Fibroblast of skin of right biceps (primary cell): ENCODE measurements around the gene SORL1.
"Not testable (repeated sequence)": the region's sequence is repeated elsewhere in the genome, so short reads cannot be mapped to it uniquely, and the experiment has no call there.

Source experiments
- DNase-seq: peaks from one replicate; pipeline ENCODE4 v3.0.0-alpha.2; 2013

SORL1 gene

GRCh38 chr11:121569332-121570299 is 117.5 kb downstream of the SORL1 start:
- DNase-seq = not testable (repeated sequence)

- no peak for DNase-seq
These were observed 118.3 kb downstream of the SORL1 start for GRCh38 chr11:121570453-121570852.

GRCh38 chr11:121571506-121571905 is 119.4 kb downstream of the SORL1 start:
- no peak for DNase-seq

- DNase-seq = no peak
These were observed 120.5 kb downstream of the SORL1 start for GRCh38 chr11:121572571-121573059.

- DNase-seq = no peak
These were observed 122.7 kb downstream of the SORL1 start for GRCh38 chr11:121574801-121575200.

GRCh38 chr11:121575250-121575962 is 123.3 kb downstream of the SORL1 start:
- DNase-seq = no peak

GRCh38 chr11:121575963-121576290 is 123.8 kb downstream of the SORL1 start:
- DNase-seq = no peak

GRCh38 chr11:121576531-121576930 is 124.4 kb downstream of the SORL1 start:
- DNase-seq = no peak

- no peak for DNase-seq
These were observed 125.2 kb downstream of the SORL1 start for GRCh38 chr11:121577106-121577848.

- no peak for DNase-seq
These were observed 126.3 kb downstream of the SORL1 start for GRCh38 chr11:121578251-121578976.

- no peak for DNase-seq
These were observed 128.0 kb downstream of the SORL1 start for GRCh38 chr11:121580154-121580553.

GRCh38 chr11:121581607-121582006 is 129.5 kb downstream of the SORL1 start:
- no peak for DNase-seq

GRCh38 chr11:121582296-121582695 is 130.2 kb downstream of the SORL1 start:
- DNase-seq = no peak

GRCh38 chr11:121583825-121584224 is 131.7 kb downstream of the SORL1 start:
- DNase-seq = no peak

GRCh38 chr11:121586750-121587149 is 134.6 kb downstream of the SORL1 start:
- DNase-seq = no peak

GRCh38 chr11:121587182-121587581 is 135.1 kb downstream of the SORL1 start:
- DNase-seq = no peak

- no peak for DNase-seq
These were observed 136.6 kb downstream of the SORL1 start for GRCh38 chr11:121588747-121589146.

- DNase-seq = no peak
These were observed 137.9 kb downstream of the SORL1 start for GRCh38 chr11:121589946-121590537.

GRCh38 chr11:121590772-121591404 is 138.8 kb downstream of the SORL1 start:
- no peak for DNase-seq

GRCh38 chr11:121591405-121592033 is 139.4 kb downstream of the SORL1 start:
- peak; percentile 73 for DNase-seq

- DNase-seq = no peak
These were observed 140.6 kb downstream of the SORL1 start for GRCh38 chr11:121592708-121593107.
